Measurements from ENCODE around the gene PHKA2. TPM values are rescaled to one million over a fixed set of nuclear protein-coding genes. Genes with fewer than 3 reads are reported as not detected.

The PHKA2 gene
- total RNA-seq, 1 experiment from 2014 or later = 34.4 TPM

- no peak overlapping the region for H3K4me3 ChIP-seq
- H3K79me2 ChIP-seq (ENCODE audit: low read depth) = no peaks in the 10 kb centered on the region
- BruUV-seq (replicated peaks) = no TSS peak
- H3K27ac ChIP-seq = no peak overlapping the region
- ChIA-PET CTCF (no interaction called here), POLR2A (ENCODE audit: unreplicated experiment) (no interaction called here)
- DNase-seq = no peak
- no peaks in the 10 kb centered on the region for H3K27me3 ChIP-seq (ENCODE audit: insufficient read depth, low read depth)
- TF ChIP-seq CTCF (conservative IDR thresholded peaks at IDR 0.05) (no peak), EZH2 (IDR thresholded peaks at IDR 0.05; ENCODE audit: low read depth) (no peak)
- no peaks in the 10 kb centered on the region for H3K9me2 ChIP-seq (ENCODE audit: insufficient read depth)
- H3K9me3 ChIP-seq (ENCODE audit: insufficient read depth, low read depth) = no peaks in the 10 kb centered on the region
- intact Hi-C loops (cut with micrococcal nuclease; ENCODE audit: unreplicated experiment) = no loop called here
- no peak overlapping the region for H2AFZ ChIP-seq
- H3F3A ChIP-seq (ENCODE audit: insufficient read depth, low read depth) = no peaks in the 10 kb centered on the region
- no peaks in the 10 kb centered on the region for H3K4me1 ChIP-seq (replicated peaks; ENCODE audit: insufficient read depth)
- no peak overlapping the region for H3K4me2 ChIP-seq
- H3K36me3 ChIP-seq (ENCODE audit: low read depth) = no peaks in the 10 kb centered on the region
- H4K20me1 ChIP-seq (ENCODE audit: insufficient read depth) = no peaks in the 10 kb centered on the region
Measured at GRCh38 chrX:18945483-18945882, 38.4 kb downstream of the PHKA2 start.

- no peaks in the 10 kb centered on the region for H3F3A ChIP-seq (ENCODE audit: insufficient read depth, low read depth)
- H3K27me3 ChIP-seq (ENCODE audit: insufficient read depth, low read depth) = no peaks in the 10 kb centered on the region
- no peaks in the 10 kb centered on the region for H3K79me2 ChIP-seq (ENCODE audit: low read depth)
- ChIA-PET CTCF (no interaction called here), POLR2A (ENCODE audit: unreplicated experiment) (no interaction called here)
- no peak overlapping the region for H3K4me2 ChIP-seq
- H3K27ac ChIP-seq = no peak overlapping the region
- no peaks in the 10 kb centered on the region for H4K20me1 ChIP-seq (ENCODE audit: insufficient read depth)
- intact Hi-C loops (cut with micrococcal nuclease; ENCODE audit: unreplicated experiment) = no loop called here
- no peaks in the 10 kb centered on the region for H3K4me1 ChIP-seq (replicated peaks; ENCODE audit: insufficient read depth)
- TF ChIP-seq CTCF (conservative IDR thresholded peaks at IDR 0.05) = no peak
- TF ChIP-seq EZH2 (IDR thresholded peaks at IDR 0.05; ENCODE audit: low read depth) = no peak
- no peak overlapping the region for H3K4me3 ChIP-seq
- H3K9me2 ChIP-seq (ENCODE audit: insufficient read depth) = no peaks in the 10 kb centered on the region
- no peak for DNase-seq
- H3K9me3 ChIP-seq (ENCODE audit: insufficient read depth, low read depth) = no peaks in the 10 kb centered on the region
- no TSS peak for BruUV-seq (replicated peaks)
- H3K36me3 ChIP-seq (ENCODE audit: low read depth) = no peaks in the 10 kb centered on the region
- H2AFZ ChIP-seq = no peak overlapping the region
Measured at GRCh38 chrX:18944482-18944881, 39.4 kb downstream of the PHKA2 start.

- no peak overlapping the region for H3K4me2 ChIP-seq
- TF ChIP-seq CTCF (conservative IDR thresholded peaks at IDR 0.05) (no peak), EZH2 (IDR thresholded peaks at IDR 0.05; ENCODE audit: low read depth) (no peak)
- DNase-seq = no peak
- H3K9me3 ChIP-seq (ENCODE audit: insufficient read depth, low read depth) = no peaks in the 10 kb centered on the region
- ChIA-PET CTCF (no interaction called here), POLR2A (ENCODE audit: unreplicated experiment) (no interaction called here)
- no peaks in the 10 kb centered on the region for H3K27me3 ChIP-seq (ENCODE audit: insufficient read depth, low read depth)
- H4K20me1 ChIP-seq (ENCODE audit: insufficient read depth) = no peaks in the 10 kb centered on the region
- no peaks in the 10 kb centered on the region for H3K79me2 ChIP-seq (ENCODE audit: low read depth)
- intact Hi-C loops (cut with micrococcal nuclease; ENCODE audit: unreplicated experiment) = no loop called here
- no peak overlapping the region for H2AFZ ChIP-seq
- H3K4me1 ChIP-seq (replicated peaks; ENCODE audit: insufficient read depth) = no peaks in the 10 kb centered on the region
- BruUV-seq (replicated peaks) = no TSS peak
- no peak overlapping the region for H3K4me3 ChIP-seq
- no peak overlapping the region for H3K27ac ChIP-seq
- no peaks in the 10 kb centered on the region for H3K9me2 ChIP-seq (ENCODE audit: insufficient read depth)
- no peaks in the 10 kb centered on the region for H3K36me3 ChIP-seq (ENCODE audit: low read depth)
- H3F3A ChIP-seq (ENCODE audit: insufficient read depth, low read depth) = no peaks in the 10 kb centered on the region
Measured at GRCh38 chrX:18941896-18942295, 42.0 kb downstream of the PHKA2 start.

Measured in PC-9 (cell line).